ENCODE measurements around the gene KCNJ2. TPM values are rescaled to one million over a fixed set of nuclear protein-coding genes. Genes with fewer than 3 reads are reported as not detected.

The KCNJ2 gene
- total RNA-seq, 4 donors from 2014 or later, result 0.93 to 4.3 (median 1.7) TPM

GRCh38 chr17:70138291-70138865, 31.0 kb upstream of the KCNJ2 start:
- no peak overlapping the region for H3K4me3 ChIP-seq (replicated peaks in 1 of 3)
- intact Hi-C loops (cut with DNase I), result no loop called here
- no peak for TF ChIP-seq CTCF (IDR thresholded peaks at IDR 0.05)
- no peak for TF ChIP-seq POLR2A (IDR thresholded peaks at IDR 0.05)

GRCh38 chr17:70139449-70139993, 29.8 kb upstream of the KCNJ2 start:
- intact Hi-C loops (cut with DNase I), result no loop called here
- no peaks in the 10 kb centered on the region for H3K9me3 ChIP-seq
- H3K27ac ChIP-seq, result peak overlapping the region in 2 of 3 donors; percentile 91 to 92
- WGBS, 2 donors, result 51 to 57% methylated on average over 3 of the region's 3 CpGs
- DNase-seq, result no peak
- H3K27me3 ChIP-seq, result no peaks in the 10 kb centered on the region
- TF ChIP-seq CTCF (IDR thresholded peaks at IDR 0.05) (no peak), POLR2A (IDR thresholded peaks at IDR 0.05) (no peak)
- H3K4me1 ChIP-seq, result peaks cover 21 to 39% of the 10 kb centered on the region in 2 donors
- H3K36me3 ChIP-seq, result no peaks in the 10 kb centered on the region
- H3K4me3 ChIP-seq (replicated peaks in 1 of 3), result no peak overlapping the region

More at GRCh38 chr17:70138291-70138865, 31.0 kb upstream of the KCNJ2 start:
- Histone ChIP-seq H3K36me3 (no peaks in the 10 kb centered on the region), H3K27ac (peak overlapping the region; percentile 89 to 92 (median 91)), H3K27me3 (no peaks in the 10 kb centered on the region), H3K9me3 (no peaks in the 10 kb centered on the region), H3K4me1 (peaks cover 21 to 41% of the 10 kb centered on the region in 2 donors)
- no peak for DNase-seq
- 74 to 84% methylated on average over 3 of the region's 3 CpGs for WGBS, 2 donors

- DNase-seq, result no peak
- H3K4me3 ChIP-seq (replicated peaks in 1 of 3), result no peak overlapping the region
- TF ChIP-seq POLR2A (IDR thresholded peaks at IDR 0.05) (no peak), CTCF (IDR thresholded peaks at IDR 0.05) (peak; percentile 52 to 82 (median 62))
- H3K27me3 ChIP-seq, result no peaks in the 10 kb centered on the region
- no peak overlapping the region for H3K27ac ChIP-seq
- H3K4me1 ChIP-seq, result peaks cover 0 to 5% of the 10 kb centered on the region in 2 donors
- 24 to 25% methylated on average over 6 of the region's 6 CpGs for WGBS, 2 donors
- no peaks in the 10 kb centered on the region for H3K36me3 ChIP-seq
- H3K9me3 ChIP-seq, result no peaks in the 10 kb centered on the region
- intact Hi-C loops (cut with DNase I), result loop anchor here (10.0 kb wide), 1 partner anchor 580 kb away; no protein-coding TSS in a partner anchor
These were observed 25.0 kb upstream of the KCNJ2 start for GRCh38 chr17:70144260-70144846.

GRCh38 chr17:70153210-70153609, 16.1 kb upstream of the KCNJ2 start:
- DNase-seq, result no peak
- Histone ChIP-seq H3K4me1 (no peaks in the 10 kb centered on the region), H3K27me3 (no peaks in the 10 kb centered on the region), H3K4me3 (replicated peaks in 1 of 3) (no peak overlapping the region), H3K9me3 (no peaks in the 10 kb centered on the region), H3K36me3 (no peaks in the 10 kb centered on the region), H3K27ac (no peak overlapping the region)
- TF ChIP-seq POLR2A (IDR thresholded peaks at IDR 0.05) (no peak), CTCF (IDR thresholded peaks at IDR 0.05) (no peak)
- intact Hi-C loops (cut with DNase I), result no loop called here
- 93 to 94% methylated on average over 3 of the region's 3 CpGs for WGBS, 2 donors

- Histone ChIP-seq H3K36me3 (no peaks in the 10 kb centered on the region), H3K9me3 (no peaks in the 10 kb centered on the region), H3K4me1 (no peaks in the 10 kb centered on the region), H3K27ac (no peak overlapping the region), H3K27me3 (no peaks in the 10 kb centered on the region), H3K4me3 (replicated peaks in 1 of 3) (no peak overlapping the region)
- intact Hi-C loops (cut with DNase I), result no loop called here
- WGBS, 2 donors, result 83 to 98% methylated on average over 4 of the region's 4 CpGs
- no peak for DNase-seq
- TF ChIP-seq CTCF (IDR thresholded peaks at IDR 0.05) (no peak), POLR2A (IDR thresholded peaks at IDR 0.05) (no peak)
These were observed 12.2 kb upstream of the KCNJ2 start for GRCh38 chr17:70157151-70157550.

Measured in thyroid gland (tissue), 4 donors.